ENCODE measurements around the gene LCNL1. TPM values are rescaled to one million over a fixed set of nuclear protein-coding genes. Genes with fewer than 3 reads are reported as not detected.

LCNL1 gene
- total and polyA plus RNA-seq, 4 experiments from 2014 or later = 0.14 to 0.17 TPM; not detected in 2

DNA sequence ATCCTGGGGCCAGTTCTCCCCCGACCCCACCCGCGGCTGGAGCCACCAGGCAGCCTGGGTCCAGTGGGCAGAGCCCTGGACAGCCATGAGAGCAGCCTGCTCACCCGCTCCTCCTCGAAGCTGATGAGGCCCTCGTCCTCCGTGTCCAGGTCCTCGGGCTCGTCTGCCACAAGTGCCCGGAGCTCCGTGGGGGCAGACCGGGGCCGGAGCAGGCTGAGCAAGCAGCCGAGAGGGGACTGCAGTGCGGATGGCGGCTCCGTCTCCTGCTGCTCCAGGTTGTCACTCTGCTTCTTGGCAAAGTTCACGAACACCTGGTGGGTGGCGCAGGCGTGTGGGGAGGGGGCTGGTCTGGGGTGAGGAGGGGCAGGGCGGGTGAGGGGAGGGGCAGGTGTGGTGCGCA lies 25.5 kb downstream of the LCNL1 start:
- no peaks in the 10 kb centered on the region for H3K9me3 ChIP-seq (ENCODE audit: control insufficient read depth in 1 of 2, low read length in 2 of 2)
- H3K4me1 ChIP-seq (ENCODE audit: insufficient read depth, low read length) = no peaks in the 10 kb centered on the region
- DNase-seq = no peak
- no peak overlapping the region for H3K4me3 Mint-ChIP-seq
- peaks cover 0 to 2% (median 0%) of the 10 kb centered on the region in 8 donors for H3K9me3 Mint-ChIP-seq
- H3K27ac ChIP-seq (ENCODE audit: low read depth, low read length) = no peak overlapping the region
- H3K36me3 ChIP-seq (ENCODE audit: insufficient read depth, low read length) = no peaks in the 10 kb centered on the region
- peaks cover 0 to 5% of the 10 kb centered on the region in 2 donors for H3K36me3 Mint-ChIP-seq
- intact Hi-C loops (cut with micrococcal nuclease) = no loop called here
- no peak overlapping the region for H3K4me3 ChIP-seq (ENCODE audit: low read length in 2 of 2)
- H3K27ac Mint-ChIP-seq = no peak overlapping the region
- H3K27me3 Mint-ChIP-seq = no peaks in the 10 kb centered on the region
- H3K4me1 Mint-ChIP-seq = peaks cover 0 to 5% (median 0%) of the 10 kb centered on the region in 4 donors
- no peaks in the 10 kb centered on the region for H3K27me3 ChIP-seq (ENCODE audit: insufficient read depth, low read length)
- POLR2A ChIA-PET (ENCODE audit: partially characterized antibody) = interaction anchor here (1.5 kb wide), 1 partner anchor 27 kb away, joined by 4 read pairs; no protein-coding TSS in a partner anchor
- CTCF ChIA-PET (ENCODE audit: partially characterized antibody) = no interaction called here

GRCh38 chr9:137009217-137009616 lies 26.4 kb downstream of the LCNL1 start:
- Mint-ChIP-seq H3K9me3 (peaks cover 0 to 2% (median 0%) of the 10 kb centered on the region in 8 donors), H3K4me3 (no peak overlapping the region), H3K27ac (no peak overlapping the region), H3K36me3 (peaks cover 0 to 7% of the 10 kb centered on the region in 2 donors), H3K27me3 (no peaks in the 10 kb centered on the region), H3K4me1 (peaks cover 0 to 5% (median 0%) of the 10 kb centered on the region in 4 donors)
- DNase-seq = no peak
- intact Hi-C loops (cut with micrococcal nuclease) = no loop called here
- POLR2A ChIA-PET (ENCODE audit: partially characterized antibody) = no interaction called here
- no peaks in the 10 kb centered on the region for H3K36me3 ChIP-seq (ENCODE audit: insufficient read depth, low read length)
- H3K9me3 ChIP-seq (ENCODE audit: control insufficient read depth in 1 of 2, low read length in 2 of 2) = no peaks in the 10 kb centered on the region
- CTCF ChIA-PET (ENCODE audit: partially characterized antibody) = no interaction called here
- no peaks in the 10 kb centered on the region for H3K27me3 ChIP-seq (ENCODE audit: insufficient read depth, low read length)
- H3K27ac ChIP-seq (ENCODE audit: low read depth, low read length) = no peak overlapping the region
- no peak overlapping the region for H3K4me3 ChIP-seq (ENCODE audit: low read length in 2 of 2)
- H3K4me1 ChIP-seq (ENCODE audit: insufficient read depth, low read length) = no peaks in the 10 kb centered on the region

- peaks cover 0 to 8% of the 10 kb centered on the region in 2 donors for H3K36me3 Mint-ChIP-seq
- no peaks in the 10 kb centered on the region for H3K9me3 Mint-ChIP-seq
- Histone ChIP-seq H3K4me1 (ENCODE audit: insufficient read depth, low read length) (no peaks in the 10 kb centered on the region), H3K27me3 (ENCODE audit: insufficient read depth, low read length) (no peaks in the 10 kb centered on the region), H3K36me3 (ENCODE audit: insufficient read depth, low read length) (peaks cover 3% of the 10 kb centered on the region), H3K27ac (ENCODE audit: low read depth, low read length) (no peak overlapping the region), H3K4me3 (ENCODE audit: low read length in 2 of 2) (no peak overlapping the region), H3K9me3 (ENCODE audit: control insufficient read depth in 1 of 2, low read length in 2 of 2) (no peaks in the 10 kb centered on the region)
- intact Hi-C loops (cut with micrococcal nuclease) = no loop called here
- H3K27me3 Mint-ChIP-seq = no peaks in the 10 kb centered on the region
- H3K27ac Mint-ChIP-seq = no peak overlapping the region
- H3K4me3 Mint-ChIP-seq = no peak overlapping the region
- DNase-seq = no peak
- POLR2A ChIA-PET (ENCODE audit: partially characterized antibody) = no interaction called here
- H3K4me1 Mint-ChIP-seq = no peaks in the 10 kb centered on the region
- CTCF ChIA-PET (ENCODE audit: partially characterized antibody) = interaction anchor here (0.6 to 0.7 kb wide), 2 partner anchors 25 to 58 kb away, joined by 3 read pairs; no protein-coding TSS in a partner anchor
Observed at GRCh38 chr9:137009938-137010732, 27.3 kb downstream of the LCNL1 start.

- H3K27me3 ChIP-seq (ENCODE audit: insufficient read depth, low read length) = no peaks in the 10 kb centered on the region
- Mint-ChIP-seq H3K36me3 (peaks cover 0 to 8% of the 10 kb centered on the region in 2 donors), H3K27ac (no peak overlapping the region), H3K4me1 (no peaks in the 10 kb centered on the region), H3K4me3 (no peak overlapping the region), H3K27me3 (no peaks in the 10 kb centered on the region), H3K9me3 (no peaks in the 10 kb centered on the region)
- POLR2A ChIA-PET (ENCODE audit: partially characterized antibody) = no interaction called here
- H3K4me1 ChIP-seq (ENCODE audit: insufficient read depth, low read length) = no peaks in the 10 kb centered on the region
- H3K27ac ChIP-seq (ENCODE audit: low read depth, low read length) = no peak overlapping the region
- H3K36me3 ChIP-seq (ENCODE audit: insufficient read depth, low read length) = peaks cover 7% of the 10 kb centered on the region
- DNase-seq = no peak
- intact Hi-C loops (cut with micrococcal nuclease) = no loop called here
- no peak overlapping the region for H3K4me3 ChIP-seq (ENCODE audit: low read length in 2 of 2)
- H3K9me3 ChIP-seq (ENCODE audit: control insufficient read depth in 1 of 2, low read length in 2 of 2) = no peaks in the 10 kb centered on the region
- CTCF ChIA-PET (ENCODE audit: partially characterized antibody) = interaction anchor here (0.7 kb wide), 1 partner anchor 57 kb away, joined by 3 read pairs; no protein-coding TSS in a partner anchor
Observed at GRCh38 chr9:137011156-137011555, 28.4 kb downstream of the LCNL1 start.

GRCh38 chr9:137011907-137012675 lies 29.3 kb downstream of the LCNL1 start:
- Histone ChIP-seq H3K27me3 (ENCODE audit: insufficient read depth, low read length) (no peaks in the 10 kb centered on the region), H3K27ac (ENCODE audit: low read depth, low read length) (no peak overlapping the region), H3K9me3 (ENCODE audit: control insufficient read depth in 1 of 2, low read length in 2 of 2) (no peaks in the 10 kb centered on the region), H3K4me1 (ENCODE audit: insufficient read depth, low read length) (no peaks in the 10 kb centered on the region), H3K4me3 (ENCODE audit: low read length in 2 of 2) (no peak overlapping the region), H3K36me3 (ENCODE audit: insufficient read depth, low read length) (peaks cover 8% of the 10 kb centered on the region)
- Mint-ChIP-seq H3K4me1 (no peaks in the 10 kb centered on the region), H3K27me3 (no peaks in the 10 kb centered on the region), H3K4me3 (no peak overlapping the region), H3K27ac (no peak overlapping the region), H3K9me3 (no peaks in the 10 kb centered on the region), H3K36me3 (peaks cover 0 to 12% of the 10 kb centered on the region in 2 donors)
- ChIA-PET POLR2A (ENCODE audit: partially characterized antibody) (no interaction called here), CTCF (ENCODE audit: partially characterized antibody) (no interaction called here)
- intact Hi-C loops (cut with micrococcal nuclease) = no loop called here
- DNase-seq = no peak

- DNase-seq = no peak
- Histone ChIP-seq H3K27ac (ENCODE audit: low read depth, low read length) (no peak overlapping the region), H3K9me3 (ENCODE audit: control insufficient read depth in 1 of 2, low read length in 2 of 2) (no peaks in the 10 kb centered on the region), H3K4me3 (ENCODE audit: low read length in 2 of 2) (no peak overlapping the region), H3K27me3 (ENCODE audit: insufficient read depth, low read length) (no peaks in the 10 kb centered on the region), H3K36me3 (ENCODE audit: insufficient read depth, low read length) (peaks cover 8% of the 10 kb centered on the region), H3K4me1 (ENCODE audit: insufficient read depth, low read length) (no peaks in the 10 kb centered on the region)
- H3K27ac Mint-ChIP-seq = no peak overlapping the region
- no peaks in the 10 kb centered on the region for H3K9me3 Mint-ChIP-seq
- H3K36me3 Mint-ChIP-seq = peaks cover 0 to 12% of the 10 kb centered on the region in 2 donors
- CTCF ChIA-PET (ENCODE audit: partially characterized antibody) = interaction anchor here (3.2 kb wide), 1 partner anchor 16 kb away, joined by 9 read pairs; the partner anchor contains the start of gene ABCA2
- H3K4me1 Mint-ChIP-seq = no peaks in the 10 kb centered on the region
- intact Hi-C loops (cut with micrococcal nuclease) = no loop called here
- no peak overlapping the region for H3K4me3 Mint-ChIP-seq
- POLR2A ChIA-PET (ENCODE audit: partially characterized antibody) = no interaction called here
- no peaks in the 10 kb centered on the region for H3K27me3 Mint-ChIP-seq
Observed at GRCh38 chr9:137012694-137013570, 30.1 kb downstream of the LCNL1 start.

Measured in CD4-positive, alpha-beta memory T cell (primary cell).